Kidney (tissue), 22 donors: ENCODE results near the gene SOCS7. TPM values are rescaled to one million over a fixed set of nuclear protein-coding genes. Genes with fewer than 3 reads are reported as not detected.

Experiments used
- DNase-seq, 5 donors: peaks; one replicate each; pipeline ENCODE4 v3.0.0-alpha.2; 2013 to 2020
- FAIRE-seq: peaks from 2 replicates; lab custom pipeline; 2012; peaks lifted over from hg19 to GRCh38; lab: Jason Lieb, UNC
- H3K27ac ChIP-seq, 2 donors: one replicate each; pipeline ENCODE4 v1.7.0; 2013; ENCODE audit warnings: low read depth in 2 of 2, low read length in 2 of 2, inconsistent platforms in 1 of 2
- H3K27me3 ChIP-seq: one replicate; pipeline ENCODE4 v1.7.1; 2013; ENCODE audit warnings: low read length, inconsistent platforms; ENCODE audit not compliant: control insufficient read depth, insufficient read depth
- H3K36me3 ChIP-seq, 3 donors: one replicate each; pipeline versions ENCODE4 v1.7.0 to v1.7.1; 2013; ENCODE audit warnings: low read length in 3 of 3, control low read depth in 1 of 3, inconsistent platforms in 1 of 3; ENCODE audit not compliant: insufficient read depth in 3 of 3, control insufficient read depth in 2 of 3
- H3K4me1 ChIP-seq, 3 donors: one replicate each; pipeline versions ENCODE4 v1.7.0 to v1.7.1; 2013; ENCODE audit warnings: low read length in 3 of 3, inconsistent platforms in 1 of 3, low read depth in 1 of 3; ENCODE audit not compliant: control insufficient read depth in 2 of 3, insufficient read depth in 2 of 3
- H3K4me3 ChIP-seq, 3 donors: one replicate each; pipeline versions ENCODE4 v1.7.0 to v1.8.1; 2013; ENCODE audit warnings: low read length in 3 of 3, control low read depth in 1 of 3, inconsistent platforms in 1 of 3
- H3K9ac ChIP-seq, 3 donors: one replicate each; pipeline versions ENCODE4 v1.7.0 to v1.7.1; 2013; ENCODE audit warnings: low read length in 3 of 3, control low read depth in 1 of 3, inconsistent platforms in 1 of 3
- H3K9me3 ChIP-seq, 3 donors: one replicate each; pipeline versions ENCODE4 v1.7.0 to v1.7.1; 2013; ENCODE audit warnings: low read length in 3 of 3, control low read depth in 1 of 3, inconsistent platforms in 1 of 3; ENCODE audit not compliant: control insufficient read depth in 2 of 3, insufficient read depth in 1 of 3
- CTCF ChIP-seq: IDR thresholded peaks from 3 replicates; pipeline ENCODE4 v1.5.1; 2012; ENCODE audit warnings: mild to moderate bottlenecking, moderate library complexity, borderline replicate concordance; ENCODE audit not compliant: insufficient read depth; ENCODE audit errors: extremely low read depth
- intact Hi-C: fragments of 100-400 bp; cut with DNase I; formaldehyde crosslinking; loops from one replicate; pipeline ENCODE4 v1.11.1; 2022
- long read RNA-seq, 10 donors: library from polyadenylated mRNA in 1 of 10; unstranded in 1 of 10; transcript quantifications; one replicate each; pipeline ENCODE4 v2.0.0 and lab custom pipeline, GENCODE V29; 2021 to 2026
- polyA plus RNA-seq: library from polyadenylated mRNA; stranded (reverse); fragments of 350-450 nt; fragmentation: Illumina TruSeq; extraction: RNeasy Lipid Tissue Mini Kit (QIAGEN cat#74804); gene quantifications from one replicate; pipeline ENCODE4 v1.2.3, GENCODE V29; 2014; ENCODE audit warnings: low read depth, low replicate concordance; ENCODE audit not compliant: insufficient read depth
- total RNA-seq: library from RNA; stranded (reverse); fragmentation: NEBNext Ultra II Directional; extraction: Animal tissue kit (Norgen Biotek cat#: 25700); gene quantifications from one replicate; pipeline ENCODE4 v1.2.1, GENCODE V29; 2021
- donor health status: control.
- donor health status: control.
- donor health status: control.
- donor health status: control.
- donor health status: control.
- donor health status: DM: yes; HTN: yes; CAD: no.
- donor health status: Normal renal cell carcinoma (clear cell type).

The SOCS7 gene
- total RNA-seq = 18.7 TPM
- 2.7 TPM for polyA plus RNA-seq
- long read RNA-seq, donor 1, partial matches to known transcripts = 0 of 1 reads
- long read RNA-seq, donor 1, other reads (novel, unspliced or antisense) = 0 of 1 reads
- long read RNA-seq, donor 2, partial matches to known transcripts = 0 of 1 reads
- long read RNA-seq, donor 2, other reads (novel, unspliced or antisense) = 0 of 1 reads
- long read RNA-seq, donor 3, partial matches to known transcripts = 0 of 1 reads
- long read RNA-seq, donor 3, other reads (novel, unspliced or antisense) = 0 of 1 reads
- long read RNA-seq, donor 4, partial matches to known transcripts = 0 of 2 reads
- long read RNA-seq, donor 4, other reads (novel, unspliced or antisense) = 0 of 2 reads
- long read RNA-seq, donor 5 = 0 reads
- long read RNA-seq, donor 6 = 0 reads
- long read RNA-seq, donor 7, partial matches to known transcripts = 0 of 4 reads
- long read RNA-seq, donor 7, other reads (novel, unspliced or antisense) = 4 of 4 reads
- long read RNA-seq, donor 8 = 0 reads
- long read RNA-seq, donor 9 = 0 reads
- long read RNA-seq, donor 10, partial matches to known transcripts = 0 of 3 reads
- long read RNA-seq, donor 10, other reads (novel, unspliced or antisense) = 0 of 3 reads

GRCh38 chr17:38351412-38352222, at the start of gene SOCS7:
TSS of gene SOCS7 (plus strand) at chr17:38351844. CDS start at chr17:38352053, 209 bp downstream.
- H3K9ac ChIP-seq = peak within 1 kb of the TSS; percentile 21 to 65 (median 57)
- no peaks in the 10 kb centered on the region for H3K9me3 ChIP-seq
- no peak for TF ChIP-seq CTCF
- H3K4me1 ChIP-seq = peaks cover 0 to 16% (median 12%) of the 10 kb centered on the region in 3 donors
- H3K36me3 ChIP-seq = no peaks in the 10 kb centered on the region
- peak within 1 kb of the TSS; percentile 80 to 85 for H3K27ac ChIP-seq
- peak; percentile 94 to 98 (median 96) for DNase-seq
- H3K4me3 ChIP-seq = peak within 1 kb of the TSS; percentile 57 to 85 (median 72)
- intact Hi-C loops = no loop called here
- no peak for FAIRE-seq
- H3K27me3 ChIP-seq = no peaks in the 10 kb centered on the region

- Histone ChIP-seq H3K9me3 (no peaks in the 10 kb centered on the region), H3K4me3 (no peak overlapping the region), H3K36me3 (peaks cover 0 to 9% (median 9%) of the 10 kb centered on the region in 3 donors), H3K27me3 (no peaks in the 10 kb centered on the region), H3K27ac (no peak overlapping the region), H3K4me1 (no peaks in the 10 kb centered on the region), H3K9ac (no peak overlapping the region)
- no peak for TF ChIP-seq CTCF
- FAIRE-seq (no peak), DNase-seq (no peak)
- intact Hi-C loops = no loop called here
Observed at GRCh38 chr17:38315497-38315896, 36.1 kb upstream of the SOCS7 start.

- DNase-seq (no peak), FAIRE-seq (no peak)
- intact Hi-C loops = no loop called here
- Histone ChIP-seq H3K9ac (no peak overlapping the region), H3K4me1 (no peaks in the 10 kb centered on the region), H3K36me3 (peaks cover 0 to 12% (median 9%) of the 10 kb centered on the region in 3 donors), H3K27ac (no peak overlapping the region), H3K9me3 (no peaks in the 10 kb centered on the region), H3K4me3 (no peak overlapping the region), H3K27me3 (no peaks in the 10 kb centered on the region)
- TF ChIP-seq CTCF = no peak
Observed at GRCh38 chr17:38317081-38317480, 34.6 kb upstream of the SOCS7 start.
